GM23338 (cell line): ENCODE results near the gene ACTMAP.

Source experiments
- EZH2 ChIP-seq: fragments of 200-600 bp; sonication (generic); IDR thresholded peaks from one replicate; pipeline ENCODE4 v1.8.0; 2017; ENCODE audit warnings: antibody characterized with exemption, mild to moderate bottlenecking, low read depth; ENCODE audit not compliant: unreplicated experiment
- POLR2AphosphoS5 ChIP-seq: IDR thresholded peaks from 2 replicates; pipeline ENCODE4 v1.6.1; 2016; ENCODE audit warnings: antibody characterized with exemption, low read depth
- TF ChIP-seq, protein P1 (sequence below), 2 experiments: fragments of 200-600 bp in 1 of 2; sonication (generic) in 1 of 2; conservative IDR thresholded peaks; 2 replicates each; pipeline versions ENCODE4 v1.5.1 to v1.6.1; 2016 to 2017; ENCODE audit warnings: antibody characterized with exemption in 2 of 2, low read depth in 2 of 2, mild to moderate bottlenecking in 2 of 2, moderate library complexity in 1 of 2
- TF ChIP-seq, protein P2 (sequence below): IDR thresholded peaks from one replicate; pipeline ENCODE4 v1.6.1; 2018; ENCODE audit warnings: antibody characterized with exemption; ENCODE audit not compliant: unreplicated experiment

DNA sequence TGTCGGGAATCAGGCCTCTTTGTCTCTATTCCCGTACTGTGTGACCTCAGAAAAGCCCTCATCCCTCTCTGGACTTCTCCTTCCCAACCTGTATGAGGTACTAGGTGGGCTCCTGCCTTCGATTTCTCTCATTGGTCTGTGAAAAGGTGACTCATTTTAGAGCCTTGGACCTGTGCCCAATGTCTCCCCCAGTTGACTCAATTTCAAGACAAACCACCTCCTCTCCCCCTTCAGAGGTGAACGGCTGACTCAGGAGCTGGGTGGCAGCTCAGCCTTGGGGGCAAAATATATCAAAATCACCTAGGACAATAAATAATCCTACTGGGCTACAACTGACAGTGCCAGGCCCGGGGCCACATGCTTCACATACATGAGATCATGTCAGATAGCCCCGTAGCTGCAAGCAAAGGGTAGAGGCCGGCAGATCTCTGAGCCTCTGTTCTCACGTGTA is 34.2 kb downstream of the ACTMAP start:
- TF ChIP-seq, protein P1, sequence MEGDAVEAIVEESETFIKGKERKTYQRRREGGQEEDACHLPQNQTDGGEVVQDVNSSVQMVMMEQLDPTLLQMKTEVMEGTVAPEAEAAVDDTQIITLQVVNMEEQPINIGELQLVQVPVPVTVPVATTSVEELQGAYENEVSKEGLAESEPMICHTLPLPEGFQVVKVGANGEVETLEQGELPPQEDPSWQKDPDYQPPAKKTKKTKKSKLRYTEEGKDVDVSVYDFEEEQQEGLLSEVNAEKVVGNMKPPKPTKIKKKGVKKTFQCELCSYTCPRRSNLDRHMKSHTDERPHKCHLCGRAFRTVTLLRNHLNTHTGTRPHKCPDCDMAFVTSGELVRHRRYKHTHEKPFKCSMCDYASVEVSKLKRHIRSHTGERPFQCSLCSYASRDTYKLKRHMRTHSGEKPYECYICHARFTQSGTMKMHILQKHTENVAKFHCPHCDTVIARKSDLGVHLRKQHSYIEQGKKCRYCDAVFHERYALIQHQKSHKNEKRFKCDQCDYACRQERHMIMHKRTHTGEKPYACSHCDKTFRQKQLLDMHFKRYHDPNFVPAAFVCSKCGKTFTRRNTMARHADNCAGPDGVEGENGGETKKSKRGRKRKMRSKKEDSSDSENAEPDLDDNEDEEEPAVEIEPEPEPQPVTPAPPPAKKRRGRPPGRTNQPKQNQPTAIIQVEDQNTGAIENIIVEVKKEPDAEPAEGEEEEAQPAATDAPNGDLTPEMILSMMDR (conservative IDR thresholded peaks at IDR 0.05; ENCODE audit: low read depth in 2 of 2) = no peak
- TF ChIP-seq EZH2 (no peak), POLR2AphosphoS5 (no peak)
- TF ChIP-seq, protein P2, sequence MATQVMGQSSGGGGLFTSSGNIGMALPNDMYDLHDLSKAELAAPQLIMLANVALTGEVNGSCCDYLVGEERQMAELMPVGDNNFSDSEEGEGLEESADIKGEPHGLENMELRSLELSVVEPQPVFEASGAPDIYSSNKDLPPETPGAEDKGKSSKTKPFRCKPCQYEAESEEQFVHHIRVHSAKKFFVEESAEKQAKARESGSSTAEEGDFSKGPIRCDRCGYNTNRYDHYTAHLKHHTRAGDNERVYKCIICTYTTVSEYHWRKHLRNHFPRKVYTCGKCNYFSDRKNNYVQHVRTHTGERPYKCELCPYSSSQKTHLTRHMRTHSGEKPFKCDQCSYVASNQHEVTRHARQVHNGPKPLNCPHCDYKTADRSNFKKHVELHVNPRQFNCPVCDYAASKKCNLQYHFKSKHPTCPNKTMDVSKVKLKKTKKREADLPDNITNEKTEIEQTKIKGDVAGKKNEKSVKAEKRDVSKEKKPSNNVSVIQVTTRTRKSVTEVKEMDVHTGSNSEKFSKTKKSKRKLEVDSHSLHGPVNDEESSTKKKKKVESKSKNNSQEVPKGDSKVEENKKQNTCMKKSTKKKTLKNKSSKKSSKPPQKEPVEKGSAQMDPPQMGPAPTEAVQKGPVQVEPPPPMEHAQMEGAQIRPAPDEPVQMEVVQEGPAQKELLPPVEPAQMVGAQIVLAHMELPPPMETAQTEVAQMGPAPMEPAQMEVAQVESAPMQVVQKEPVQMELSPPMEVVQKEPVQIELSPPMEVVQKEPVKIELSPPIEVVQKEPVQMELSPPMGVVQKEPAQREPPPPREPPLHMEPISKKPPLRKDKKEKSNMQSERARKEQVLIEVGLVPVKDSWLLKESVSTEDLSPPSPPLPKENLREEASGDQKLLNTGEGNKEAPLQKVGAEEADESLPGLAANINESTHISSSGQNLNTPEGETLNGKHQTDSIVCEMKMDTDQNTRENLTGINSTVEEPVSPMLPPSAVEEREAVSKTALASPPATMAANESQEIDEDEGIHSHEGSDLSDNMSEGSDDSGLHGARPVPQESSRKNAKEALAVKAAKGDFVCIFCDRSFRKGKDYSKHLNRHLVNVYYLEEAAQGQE = no peak
